H1 (cell line): ENCODE data around the gene ESR1. TPM values are rescaled to one million over a fixed set of nuclear protein-coding genes. Genes with fewer than 3 reads are reported as not detected.

Experiments used
- CTCF ChIA-PET: fragments of 300-600 bp; sonication (Branson Sonifier 250); formaldehyde crosslinking; loops from one replicate; lab custom pipeline; 2021; ENCODE audit not compliant: partially characterized antibody; lab: Charles Lee
- POLR2A ChIA-PET: fragments of 300-600 bp; sonication (Branson Sonifier 250); formaldehyde crosslinking; loops from one replicate; lab custom pipeline; 2021; ENCODE audit warnings: inconsistent platforms; ENCODE audit not compliant: partially characterized antibody; lab: Charles Lee
- DNase-seq, 2 experiments: peaks; one replicate each; pipeline versions ENCODE4 v3.0.0 to v3.0.0-alpha.2; 2010 to 2022; ENCODE audit warnings: low spot score in 2 of 2, low read depth in 1 of 2, mixed read lengths in 1 of 2
- FAIRE-seq: peaks from 2 replicates; lab custom pipeline; 2011; peaks lifted over from hg19 to GRCh38; lab: Jason Lieb, UNC
- H2AFZ ChIP-seq: 2 replicates; pipeline ENCODE4 v1.8.1; 2012; ENCODE audit warnings: low read length, inconsistent platforms
- H2AK5ac ChIP-seq: 2 replicates; pipeline ENCODE4 v1.6.1; 2013; ENCODE audit warnings: low read depth, low read length
- H2BK120ac ChIP-seq: replicated peaks from 2 replicates; pipeline ENCODE3; 2013; ENCODE audit warnings: low read depth, low read length, inconsistent platforms
- H2BK12ac ChIP-seq: 2 replicates; pipeline ENCODE4 v1.6.1; 2013; ENCODE audit warnings: low read depth, low read length
- H2BK15ac ChIP-seq: 2 replicates; pipeline ENCODE4 v1.6.1; 2013; ENCODE audit warnings: low read length
- H2BK20ac ChIP-seq: 2 replicates; pipeline ENCODE4 v1.6.1; 2013; ENCODE audit warnings: low read length
- H2BK5ac ChIP-seq: 2 replicates; pipeline ENCODE4 v1.6.1; 2013; ENCODE audit warnings: low read depth, low read length
- H3K14ac ChIP-seq: 2 replicates; pipeline ENCODE4 v1.6.1; 2013; ENCODE audit warnings: inconsistent platforms; ENCODE audit not compliant: insufficient read length
- H3K18ac ChIP-seq: 2 replicates; pipeline ENCODE4 v1.6.1; 2013; ENCODE audit warnings: low read length; ENCODE audit errors: extremely low read depth
- H3K23ac ChIP-seq: 2 replicates; pipeline ENCODE4 v1.6.1; 2013; ENCODE audit warnings: inconsistent platforms; ENCODE audit not compliant: insufficient read length
- H3K23me2 ChIP-seq: 2 replicates; pipeline ENCODE4 v1.6.1; 2013; ENCODE audit warnings: low read depth, low read length
- H3K27ac ChIP-seq: 2 replicates; pipeline ENCODE4 v1.6.1; 2011; ENCODE audit warnings: low read depth, low read length, inconsistent platforms
- H3K27me3 ChIP-seq, 4 experiments: replicated peaks in 1 of 4; 1 replicate in 1 of 4; 2 replicates in 3 of 4; pipeline versions ENCODE4 v1.6.1 to v1.8.1; 2011 to 2013; ENCODE audit warnings: low read length in 3 of 4, mild to moderate bottlenecking in 3 of 4, inconsistent platforms in 2 of 4, mixed read lengths in 2 of 4, moderate library complexity in 1 of 4; ENCODE audit not compliant: control insufficient read depth in 3 of 4, insufficient read depth in 3 of 4; ENCODE audit errors: extremely low read depth in 1 of 4
- H3K36me3 ChIP-seq, 4 experiments: 2 replicates each; pipeline versions ENCODE4 v1.6.1 to v1.8.1; 2011 to 2013; ENCODE audit warnings: mild to moderate bottlenecking in 4 of 4, low read length in 3 of 4, moderate library complexity in 2 of 4, control low read depth in 1 of 4, inconsistent platforms in 1 of 4; ENCODE audit not compliant: insufficient read depth in 4 of 4, control insufficient read depth in 2 of 4
- H3K4ac ChIP-seq: replicated peaks from 2 replicates; pipeline ENCODE3; 2013; ENCODE audit warnings: low read length, low read depth, mixed read lengths, inconsistent platforms; ENCODE audit not compliant: insufficient read length
- H3K4me1 ChIP-seq, 4 experiments: replicated peaks in 1 of 4; 1 replicate in 1 of 4; 2 replicates in 3 of 4; pipeline versions ENCODE4 v1.6.1 to v1.8.1; 2011 to 2013; ENCODE audit warnings: low read length in 3 of 4, inconsistent platforms in 2 of 4, mixed read lengths in 1 of 4; ENCODE audit not compliant: insufficient read depth in 4 of 4, control insufficient read depth in 3 of 4
- H3K4me2 ChIP-seq, 2 experiments: 2 replicates each; pipeline versions ENCODE4 v1.6.1 to v1.8.1; 2011 to 2013; ENCODE audit warnings: low read depth in 2 of 2, low read length in 2 of 2, control low read depth in 1 of 2, inconsistent platforms in 1 of 2, mild to moderate bottlenecking in 1 of 2; ENCODE audit not compliant: insufficient read depth in 1 of 2
- H3K4me3 ChIP-seq, 4 experiments: fragments of 200-600, 300-600 bp in 1 of 4; sonication (generic), shearing (Covaris generic), sonication (Bioruptor Twin) in 1 of 4; 2 replicates each; pipeline versions ENCODE4 v1.5.1 to v1.8.1; 2011 to 2016; ENCODE audit warnings: low read length in 4 of 4, low read depth in 3 of 4, control low read depth in 2 of 4, inconsistent platforms in 2 of 4, mild to moderate bottlenecking in 2 of 4, mixed read lengths in 1 of 4, moderate library complexity in 1 of 4; ENCODE audit not compliant: insufficient read depth in 2 of 4; ENCODE audit errors: extremely low read depth in 1 of 4
- H3K56ac ChIP-seq: replicated peaks from 2 replicates; pipeline ENCODE3; 2013; ENCODE audit warnings: low read depth, mild to moderate bottlenecking, mixed read lengths, low read length, inconsistent platforms; ENCODE audit not compliant: insufficient read length
- H3K79me1 ChIP-seq: 2 replicates; pipeline ENCODE4 v1.6.1; 2013; ENCODE audit warnings: low read depth, low read length, control low read depth
- H3K79me2 ChIP-seq, 2 experiments: 2 replicates each; pipeline versions ENCODE4 v1.6.1 to v1.8.1; 2012 to 2013; ENCODE audit warnings: low read length in 2 of 2, mild to moderate bottlenecking in 2 of 2, inconsistent platforms in 1 of 2; ENCODE audit not compliant: insufficient read depth in 2 of 2, control insufficient read depth in 1 of 2
- H3K9ac ChIP-seq, 4 experiments: replicated peaks in 1 of 4; 1 replicate in 1 of 4; 2 replicates in 3 of 4; pipeline versions ENCODE4 v1.6.1 to v1.8.1; 2011 to 2013; ENCODE audit warnings: low read depth in 3 of 4, low read length in 3 of 4, control low read depth in 2 of 4, mild to moderate bottlenecking in 2 of 4, moderate library complexity in 2 of 4, inconsistent platforms in 1 of 4; ENCODE audit errors: extremely low read depth in 1 of 4
- H3K9me3 ChIP-seq, 2 experiments: 2 replicates each; pipeline versions ENCODE4 v1.6.1 to v1.8.1; 2012 to 2013; ENCODE audit warnings: mild to moderate bottlenecking in 2 of 2, moderate library complexity in 2 of 2, control low read depth in 1 of 2, inconsistent platforms in 1 of 2, low read depth in 1 of 2, low read length in 1 of 2, mixed read lengths in 1 of 2; ENCODE audit not compliant: insufficient read depth in 2 of 2
- H4K20me1 ChIP-seq, 2 experiments: replicated peaks in 1 of 2; 2 replicates each; pipeline versions ENCODE3 to v1.8.1; 2011 to 2013; ENCODE audit warnings: inconsistent platforms in 2 of 2, low read length in 2 of 2, mild to moderate bottlenecking in 1 of 2; ENCODE audit not compliant: insufficient read depth in 2 of 2, control insufficient read depth in 1 of 2
- H4K5ac ChIP-seq: 2 replicates; pipeline ENCODE4 v1.6.1; 2013; ENCODE audit warnings: low read length, low read depth, mixed read lengths, inconsistent platforms; ENCODE audit not compliant: insufficient read length
- H4K8ac ChIP-seq: 2 replicates; pipeline ENCODE4 v1.8.0; 2013; ENCODE audit warnings: mild to moderate bottlenecking, moderate library complexity, low read length, inconsistent platforms; ENCODE audit not compliant: insufficient read depth; ENCODE audit errors: extremely low read depth
- H4K91ac ChIP-seq: replicated peaks from 2 replicates; pipeline ENCODE3; 2013; ENCODE audit warnings: low read length, mixed read lengths, inconsistent platforms; ENCODE audit not compliant: insufficient read length
- BCL11A ChIP-seq, 2 experiments: IDR thresholded peaks; one replicate each; pipeline ENCODE4 v1.6.1; 2011; ENCODE audit warnings: low read depth in 2 of 2, low read length in 2 of 2, mild to moderate bottlenecking in 2 of 2
- EZH2 ChIP-seq: fragments of 200-600 bp; sonication (generic); IDR thresholded peaks from 2 replicates; pipeline ENCODE4 v1.7.1; 2012; ENCODE audit warnings: low read depth, mild to moderate bottlenecking, moderate library complexity, low read length, inconsistent platforms; ENCODE audit not compliant: severe bottlenecking
- GTF2F1 ChIP-seq: IDR thresholded peaks from 2 replicates; pipeline ENCODE4 v1.6.1; 2012; ENCODE audit warnings: low read depth, low read length, improper control_type of control experiment, borderline replicate concordance
- HDAC2 ChIP-seq, 2 experiments: fragments of 300-600 bp in 1 of 2; sonication (generic) in 1 of 2; IDR thresholded peaks; 2 replicates each; pipeline ENCODE4 v1.6.1; 2011 to 2012; ENCODE audit warnings: low read depth in 2 of 2, low read length in 2 of 2, mild to moderate bottlenecking in 2 of 2, moderate library complexity in 2 of 2, borderline replicate concordance in 1 of 2, inconsistent platforms in 1 of 2
- RFX5 ChIP-seq: IDR thresholded peaks from 2 replicates; pipeline ENCODE4 v1.6.1; 2011; ENCODE audit warnings: low read depth, low read length, improper control_type of control experiment, borderline replicate concordance
- RNF2 ChIP-seq: fragments of 200-900, 300-1000 bp; sonication (generic); IDR thresholded peaks from 2 replicates; pipeline ENCODE4 v1.7.1; 2016; ENCODE audit warnings: borderline replicate concordance, low read depth, mild to moderate bottlenecking, antibody characterized with exemption, low read length; ENCODE audit not compliant: poor library complexity, severe bottlenecking; ENCODE audit errors: missing control alignments
- SIN3A ChIP-seq, 2 experiments: IDR thresholded peaks in 1 of 2; conservative IDR thresholded peaks in 1 of 2; 2 replicates each; pipeline ENCODE4 v1.6.1; 2011 to 2012; ENCODE audit warnings: low read length in 2 of 2, improper control_type of control experiment in 1 of 2, low read depth in 1 of 2, mild to moderate bottlenecking in 1 of 2
- SP2 ChIP-seq: IDR thresholded peaks from 2 replicates; pipeline ENCODE4 v1.6.1; 2012; ENCODE audit warnings: mild to moderate bottlenecking, low read length, inconsistent platforms
- TEAD4 ChIP-seq: IDR thresholded peaks from 2 replicates; pipeline ENCODE4 v1.6.1; 2012; ENCODE audit warnings: low read depth, low read length, inconsistent platforms, mixed read lengths
- ZNF274 ChIP-seq: IDR thresholded peaks from 2 replicates; pipeline ENCODE4 v1.7.0; 2012; ENCODE audit warnings: low read length, borderline replicate concordance; ENCODE audit errors: extremely low read depth
- WGBS, 2 experiments: shearing (Covaris generic) in 1 of 2; methylation state at CpG; one replicate each; pipeline versions ENCODE4 v1.1.6 to v1.1.7; 2013 to 2015; ENCODE audit warnings: low lambda C conversion rate in 2 of 2, mixed read lengths in 2 of 2, inconsistent platforms in 1 of 2, low coverage in 1 of 2, missing lambda C conversion rate in 1 of 2; ENCODE audit not compliant: insufficient replicate concordance in 2 of 2, insufficient coverage in 1 of 2, insufficient read length in 1 of 2; ENCODE audit errors: extremely low coverage in 1 of 2, missing lambda C conversion rate in 1 of 2; 5-methylcytosine and 5-hydroxymethylcytosine counted together
- polyA plus RNA-seq, 7 experiments: library from polyadenylated mRNA; depleted of rRNA in 3 of 7; stranded (reverse) in 5 of 7; unstranded in 2 of 7; fragments of >200 nt in 5 of 7; fragments of 200-250 nt in 2 of 7; gene quantifications; 1 replicate in 5 of 7; 2 replicates in 1 of 7; 4 replicates in 1 of 7; pipeline versions ENCODE4 v1.2.1 to v1.2.3, GENCODE V29; 2011 to 2013; ENCODE audit warnings: missing spikeins in 2 of 7, mixed read lengths in 2 of 7
- total RNA-seq: library from RNA; stranded (reverse); fragmentation: NEBNext Ultra II Directional; extraction: Animal tissue kit (Norgen Biotek cat#: 25700); gene quantifications from 2 replicates; pipeline ENCODE4 v1.2.1, GENCODE V29; 2021
- TF ChIP-seq, protein P1 (sequence below), 3 experiments: IDR thresholded peaks; 1 replicate in 2 of 3; 2 replicates in 1 of 3; pipeline versions ENCODE4 v1.5.1 to v1.6.1; 2011; ENCODE audit warnings: low read length in 3 of 3, mild to moderate bottlenecking in 3 of 3, inconsistent platforms in 2 of 3, low read depth in 1 of 3, moderate library complexity in 1 of 3; ENCODE audit not compliant: insufficient read depth in 1 of 3; ENCODE audit errors: control extremely low read depth in 1 of 3

ESR1 gene
- total and polyA plus RNA-seq, 2 of the 8 experiments (the other 6 are each of a cell fraction or from before 2014, with no cell fraction given), result 0.03 to 0.17 TPM

DNA sequence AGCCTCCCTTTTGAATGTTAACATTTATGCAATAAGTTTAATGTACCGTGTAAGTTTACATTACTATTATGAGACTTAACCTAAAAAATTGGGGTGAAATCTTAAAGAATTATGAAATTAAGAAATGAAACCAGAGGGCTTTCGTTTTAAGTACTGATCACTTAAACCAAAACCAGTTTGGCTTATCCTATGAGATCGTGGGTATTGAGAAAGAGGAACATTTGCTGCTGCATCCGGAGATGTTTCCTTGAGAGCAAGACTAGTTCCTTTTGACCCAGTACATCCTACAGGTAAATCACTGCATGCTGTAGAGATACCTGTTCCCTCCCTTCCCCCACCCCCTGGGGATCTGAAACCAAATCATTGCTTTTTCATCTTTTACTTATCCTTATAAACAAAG is 201.3 kb downstream of the ESR1 start:
- H4K5ac ChIP-seq, result no peak overlapping the region
- no peak overlapping the region for H2BK120ac ChIP-seq
- H3K4me3 ChIP-seq, result no peak overlapping the region
- H3K56ac ChIP-seq, result no peak overlapping the region
- no peaks in the 10 kb centered on the region for H3K36me3 ChIP-seq
- H3K4me2 ChIP-seq, result no peak overlapping the region
- no peaks in the 10 kb centered on the region for H3K27me3 ChIP-seq
- H2BK15ac ChIP-seq, result no peak overlapping the region
- ChIA-PET CTCF (no interaction called here), POLR2A (no interaction called here)
- no peak overlapping the region for H4K8ac ChIP-seq
- no peak overlapping the region for H3K23ac ChIP-seq
- no peak overlapping the region for H3K14ac ChIP-seq
- no peak for FAIRE-seq
- no peaks in the 10 kb centered on the region for H3K23me2 ChIP-seq
- no peak for DNase-seq
- no peak overlapping the region for H3K27ac ChIP-seq
- no peak overlapping the region for H2AK5ac ChIP-seq
- H4K20me1 ChIP-seq, result no peaks in the 10 kb centered on the region
- H3K9me3 ChIP-seq, result no peaks in the 10 kb centered on the region
- H3K79me1 ChIP-seq, result no peaks in the 10 kb centered on the region
- no peak overlapping the region for H2BK12ac ChIP-seq
- no peak overlapping the region for H2AFZ ChIP-seq
- H3K9ac ChIP-seq, result no peak overlapping the region
- WGBS, 2 experiments, result 93% methylated on average over 4 of the region's 4 CpGs; no CpG with 5 or more reads in 1 of the 2 experiments
- no peak overlapping the region for H4K91ac ChIP-seq
- no peak overlapping the region for H2BK5ac ChIP-seq
- H3K4me1 ChIP-seq, result no peaks in the 10 kb centered on the region
- no peak overlapping the region for H3K4ac ChIP-seq
- no peaks in the 10 kb centered on the region for H3K79me2 ChIP-seq
- no peak overlapping the region for H3K18ac ChIP-seq
- no peak overlapping the region for H2BK20ac ChIP-seq
- no peak for TF ChIP-seq BCL11A (IDR thresholded peaks at IDR 0.05; ENCODE audit: low read depth in 2 of 2, low read length in 2 of 2)
- no peak for TF ChIP-seq GTF2F1
- TF ChIP-seq EZH2, result no peak
- no peak for TF ChIP-seq SIN3A (conservative IDR thresholded peaks at IDR 0.05 in 1 of 2, IDR thresholded peaks at IDR 0.05 in 1 of 2; ENCODE audit: low read depth in 1 of 2, low read length in 2 of 2)
- TF ChIP-seq, protein P1, sequence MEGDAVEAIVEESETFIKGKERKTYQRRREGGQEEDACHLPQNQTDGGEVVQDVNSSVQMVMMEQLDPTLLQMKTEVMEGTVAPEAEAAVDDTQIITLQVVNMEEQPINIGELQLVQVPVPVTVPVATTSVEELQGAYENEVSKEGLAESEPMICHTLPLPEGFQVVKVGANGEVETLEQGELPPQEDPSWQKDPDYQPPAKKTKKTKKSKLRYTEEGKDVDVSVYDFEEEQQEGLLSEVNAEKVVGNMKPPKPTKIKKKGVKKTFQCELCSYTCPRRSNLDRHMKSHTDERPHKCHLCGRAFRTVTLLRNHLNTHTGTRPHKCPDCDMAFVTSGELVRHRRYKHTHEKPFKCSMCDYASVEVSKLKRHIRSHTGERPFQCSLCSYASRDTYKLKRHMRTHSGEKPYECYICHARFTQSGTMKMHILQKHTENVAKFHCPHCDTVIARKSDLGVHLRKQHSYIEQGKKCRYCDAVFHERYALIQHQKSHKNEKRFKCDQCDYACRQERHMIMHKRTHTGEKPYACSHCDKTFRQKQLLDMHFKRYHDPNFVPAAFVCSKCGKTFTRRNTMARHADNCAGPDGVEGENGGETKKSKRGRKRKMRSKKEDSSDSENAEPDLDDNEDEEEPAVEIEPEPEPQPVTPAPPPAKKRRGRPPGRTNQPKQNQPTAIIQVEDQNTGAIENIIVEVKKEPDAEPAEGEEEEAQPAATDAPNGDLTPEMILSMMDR (IDR thresholded peaks at IDR 0.05; ENCODE audit: control extremely low read depth in 1 of 3, insufficient read depth in 1 of 3, low read depth in 1 of 3, low read length in 3 of 3), result no peak
- TF ChIP-seq ZNF274, result no peak
- TF ChIP-seq HDAC2 (IDR thresholded peaks at IDR 0.05; ENCODE audit: borderline replicate concordance in 1 of 2, low read depth in 2 of 2, low read length in 2 of 2), result no peak
- TF ChIP-seq RFX5, result no peak
- no peak for TF ChIP-seq TEAD4
- no peak for TF ChIP-seq RNF2
- TF ChIP-seq SP2, result no peak
